Mucosa of rectum (tissue), 2 donors: Measurements from ENCODE around the gene TOE1.

Source experiments
- H3K27ac ChIP-seq, 2 donors: one replicate each; pipeline ENCODE4 v1.7.0; 2013; ENCODE audit warnings: inconsistent platforms in 2 of 2, low read depth in 2 of 2, low read length in 2 of 2
- H3K27me3 ChIP-seq, 2 donors: one replicate each; pipeline ENCODE4 v1.7.0; 2013; ENCODE audit warnings: low read length in 2 of 2; ENCODE audit not compliant: control insufficient read depth in 2 of 2, insufficient read depth in 2 of 2
- H3K36me3 ChIP-seq, 2 donors: one replicate each; pipeline ENCODE4 v1.7.0; 2013; ENCODE audit warnings: low read length in 2 of 2; ENCODE audit not compliant: control insufficient read depth in 2 of 2, insufficient read depth in 2 of 2
- H3K4me1 ChIP-seq, 2 donors: one replicate each; pipeline ENCODE4 v1.7.0; 2013; ENCODE audit warnings: low read length in 2 of 2, mild to moderate bottlenecking in 1 of 2; ENCODE audit not compliant: control insufficient read depth in 2 of 2, insufficient read depth in 2 of 2
- H3K4me3 ChIP-seq, 2 donors: one replicate each; pipeline ENCODE4 v1.7.0; 2013; ENCODE audit warnings: low read length in 2 of 2
- H3K9ac ChIP-seq, 2 donors: one replicate each; pipeline ENCODE4 v1.7.0; 2013; ENCODE audit warnings: low read length in 2 of 2, low read depth in 1 of 2, mild to moderate bottlenecking in 1 of 2
- H3K9me3 ChIP-seq, 2 donors: one replicate each; pipeline ENCODE4 v1.7.0; 2013; ENCODE audit warnings: low read length in 2 of 2; ENCODE audit not compliant: control insufficient read depth in 2 of 2
- donor health status: healthy.
- donor health status: Normal muscosa, but diverticular disease.

TOE1 gene

GRCh38 chr1:45337630-45338325 lies 2.2 kb upstream of the TOE1 start:
- Histone ChIP-seq H3K36me3 (peaks cover 11 to 26% of the 10 kb centered on the region in 2 donors), H3K4me1 (peaks cover 39 to 42% of the 10 kb centered on the region in 2 donors), H3K9ac (no peak overlapping the region), H3K27me3 (no peaks in the 10 kb centered on the region), H3K27ac (peak overlapping the region; percentile 4 to 99), H3K4me3 (no peak overlapping the region), H3K9me3 (no peaks in the 10 kb centered on the region)

DNA sequence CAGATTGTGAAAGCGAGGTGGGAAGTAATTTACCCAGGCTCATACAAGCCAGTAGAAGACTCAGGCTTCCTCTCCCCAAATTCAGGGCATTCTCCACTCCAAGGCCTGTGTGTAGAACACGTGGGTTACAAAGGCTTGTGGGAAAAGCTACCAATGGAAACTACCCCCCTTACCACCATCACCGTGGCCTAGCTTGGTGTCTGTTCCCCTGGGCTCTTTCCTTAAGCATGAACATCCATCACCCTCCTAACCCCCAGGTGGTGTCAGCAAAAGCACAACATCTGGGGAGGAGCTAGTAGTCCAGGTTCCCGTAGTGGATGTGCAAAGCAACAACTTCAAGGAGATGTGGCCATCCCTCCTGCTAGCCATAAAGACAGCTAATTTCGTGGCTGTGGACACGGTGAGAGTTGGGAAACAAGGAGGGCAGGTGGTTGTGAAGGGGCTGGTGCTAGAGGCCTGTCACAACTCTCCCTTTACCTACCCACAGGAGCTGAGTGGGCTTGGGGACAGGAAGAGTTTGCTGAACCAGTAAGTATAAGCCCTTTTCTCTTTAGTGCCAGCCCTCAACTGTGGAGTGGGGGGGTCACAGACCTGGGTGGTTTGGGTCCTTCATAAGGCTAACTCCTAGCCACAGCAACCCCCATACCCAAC lies 971 bp downstream of the TOE1 start:
- H3K4me1 ChIP-seq: peaks cover 23 to 25% of the 10 kb centered on the region in 2 donors
- H3K9me3 ChIP-seq: no peaks in the 10 kb centered on the region
- peak overlapping the region; percentile 87 to 99 for H3K9ac ChIP-seq
- H3K36me3 ChIP-seq: peaks cover 39 to 40% of the 10 kb centered on the region in 2 donors
- H3K27ac ChIP-seq: peak overlapping the region; percentile 99
- H3K4me3 ChIP-seq: peak overlapping the region; percentile 89 to 97
- H3K27me3 ChIP-seq: no peaks in the 10 kb centered on the region

DNA sequence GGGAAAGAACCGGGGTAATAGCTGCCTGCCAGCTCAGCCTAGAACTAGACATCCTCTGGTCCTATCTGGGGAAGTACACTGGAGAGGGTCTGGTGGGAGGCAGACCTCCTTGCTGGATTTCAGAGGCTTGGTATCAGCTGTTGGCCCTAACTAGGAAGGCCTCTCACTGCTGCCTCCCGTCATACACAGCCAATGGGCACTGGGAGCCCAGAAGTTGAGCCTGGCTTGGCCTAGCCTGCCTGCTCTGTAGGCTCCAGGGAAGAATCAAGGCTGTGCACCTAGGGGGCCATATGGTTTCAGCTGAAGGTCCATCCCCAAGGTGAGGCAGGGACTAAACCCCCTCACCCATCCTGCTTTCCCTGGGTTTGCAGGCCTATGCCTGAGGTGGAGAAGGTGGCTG lies 4.5 kb downstream of the TOE1 start:
- Histone ChIP-seq H3K27me3 (no peaks in the 10 kb centered on the region), H3K9ac (no peak overlapping the region), H3K4me3 (no peak overlapping the region), H3K4me1 (peaks cover 14% of the 10 kb centered on the region in 2 donors), H3K27ac (no peak overlapping the region), H3K36me3 (peaks cover 42 to 48% of the 10 kb centered on the region in 2 donors), H3K9me3 (no peaks in the 10 kb centered on the region)

DNA sequence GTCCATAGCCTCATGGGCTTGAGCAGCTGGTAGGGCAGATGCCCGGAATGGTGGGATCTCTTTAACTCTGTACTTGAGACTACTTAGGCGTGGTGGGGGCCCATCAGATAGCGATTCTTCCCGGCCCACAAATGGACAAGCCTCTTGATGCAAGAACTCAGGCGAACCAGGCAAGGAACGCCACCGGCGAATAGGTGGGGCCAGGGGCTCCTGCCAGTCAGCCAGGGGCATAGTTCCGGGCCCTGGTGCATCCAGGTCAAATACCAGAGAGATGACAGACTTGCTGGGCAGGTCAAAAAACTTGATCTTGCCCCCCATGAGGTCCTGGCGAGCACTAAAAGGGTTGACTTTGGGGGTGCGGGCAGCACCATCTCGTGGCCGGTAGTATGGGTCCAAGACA lies 5.0 kb downstream of the TOE1 start:
- Histone ChIP-seq H3K9ac (no peak overlapping the region), H3K36me3 (peaks cover 42 to 48% of the 10 kb centered on the region in 2 donors), H3K9me3 (no peaks in the 10 kb centered on the region), H3K27me3 (no peaks in the 10 kb centered on the region), H3K4me3 (no peak overlapping the region), H3K27ac (no peak overlapping the region), H3K4me1 (peaks cover 14% of the 10 kb centered on the region in 2 donors)

GRCh38 chr1:45346473-45346872 lies 6.5 kb downstream of the TOE1 start:
- H3K9me3 ChIP-seq: no peaks in the 10 kb centered on the region
- peaks cover 3% of the 10 kb centered on the region in 2 donors for H3K4me1 ChIP-seq
- H3K4me3 ChIP-seq: no peak overlapping the region
- H3K9ac ChIP-seq: no peak overlapping the region
- no peak overlapping the region for H3K27ac ChIP-seq
- H3K36me3 ChIP-seq: peaks cover 42 to 48% of the 10 kb centered on the region in 2 donors
- no peaks in the 10 kb centered on the region for H3K27me3 ChIP-seq

GRCh38 chr1:45348020-45348419 lies 8.1 kb downstream of the TOE1 start:
- Histone ChIP-seq H3K4me3 (no peak overlapping the region), H3K27ac (no peak overlapping the region), H3K9ac (no peak overlapping the region), H3K36me3 (peaks cover 28 to 34% of the 10 kb centered on the region in 2 donors), H3K4me1 (no peaks in the 10 kb centered on the region), H3K9me3 (no peaks in the 10 kb centered on the region), H3K27me3 (no peaks in the 10 kb centered on the region)

GRCh38 chr1:45348609-45348965 lies 8.6 kb downstream of the TOE1 start:
- Histone ChIP-seq H3K4me1 (no peaks in the 10 kb centered on the region), H3K4me3 (no peak overlapping the region), H3K9me3 (no peaks in the 10 kb centered on the region), H3K27me3 (no peaks in the 10 kb centered on the region), H3K9ac (no peak overlapping the region), H3K27ac (no peak overlapping the region), H3K36me3 (peaks cover 23 to 28% of the 10 kb centered on the region in 2 donors)

- H3K9me3 ChIP-seq: no peaks in the 10 kb centered on the region
- peaks cover 23 to 24% of the 10 kb centered on the region in 2 donors for H3K36me3 ChIP-seq
- H3K9ac ChIP-seq: no peak overlapping the region
- no peaks in the 10 kb centered on the region for H3K4me1 ChIP-seq
- H3K27ac ChIP-seq: no peak overlapping the region
- no peak overlapping the region for H3K4me3 ChIP-seq
- H3K27me3 ChIP-seq: no peaks in the 10 kb centered on the region
These were observed 9.2 kb downstream of the TOE1 start for GRCh38 chr1:45348966-45349677.

- Histone ChIP-seq H3K9me3 (no peaks in the 10 kb centered on the region), H3K36me3 (peaks cover 3 to 5% of the 10 kb centered on the region in 2 donors), H3K4me1 (no peaks in the 10 kb centered on the region), H3K9ac (no peak overlapping the region), H3K4me3 (no peak overlapping the region), H3K27ac (no peak overlapping the region), H3K27me3 (no peaks in the 10 kb centered on the region)
These were observed 11.5 kb downstream of the TOE1 start for GRCh38 chr1:45351508-45351907.

GRCh38 chr1:45353685-45354084 lies 13.7 kb downstream of the TOE1 start:
- Histone ChIP-seq H3K9ac (no peak overlapping the region), H3K4me1 (no peaks in the 10 kb centered on the region), H3K27me3 (no peaks in the 10 kb centered on the region), H3K9me3 (no peaks in the 10 kb centered on the region), H3K4me3 (no peak overlapping the region), H3K36me3 (peaks cover 0 to 5% of the 10 kb centered on the region in 2 donors), H3K27ac (no peak overlapping the region)
